Gastrocnemius medialis (tissue), 4 donors: ENCODE data around the gene TBC1D5. TPM values are rescaled to one million over a fixed set of nuclear protein-coding genes. Genes with fewer than 3 reads are reported as not detected.

ENCODE experiments used
- ATAC-seq, 2 donors: fragments of 150-250 bp; one replicate each; pipeline ENCODE4 v1.9.1; 2016
- DNase-seq, 2 donors: peaks; one replicate each; pipeline ENCODE4 v3.0.0-alpha.2; 2019
- H3K27ac ChIP-seq, 4 donors: fragments of 200-600 bp; sonication (generic); 1 replicate in 1 of 4; 2 replicates in 3 of 4; pipeline ENCODE4 v1.5.1; 2016 to 2018; ENCODE audit warnings: mild to moderate bottlenecking in 2 of 4, moderate library complexity in 1 of 4
- H3K27me3 ChIP-seq, 3 donors: fragments of 200-600 bp; sonication (generic) in 2 of 3; 1 replicate in 1 of 3; 2 replicates in 2 of 3; pipeline versions ENCODE4 v1.5.1 to v1.6.0; 2016 to 2019; ENCODE audit warnings: mild to moderate bottlenecking in 1 of 3, moderate library complexity in 1 of 3
- H3K36me3 ChIP-seq, 2 donors: fragments of 200-600 bp; sonication (generic) in 1 of 2; one replicate each; pipeline ENCODE4 v1.5.1; 2017 to 2018
- H3K4me1 ChIP-seq, 2 donors: fragments of 200-600 bp; sonication (generic) in 1 of 2; one replicate each; pipeline ENCODE4 v1.5.1; 2016 to 2017; ENCODE audit warnings: mild to moderate bottlenecking in 2 of 2
- H3K4me3 ChIP-seq, 4 donors: fragments of 200-600 bp; sonication (generic) in 3 of 4; 1 replicate in 1 of 4; 2 replicates in 3 of 4; pipeline ENCODE4 v1.5.1; 2016 to 2019; ENCODE audit warnings: mild to moderate bottlenecking in 2 of 4
- H3K9me3 ChIP-seq, 3 donors: fragments of 200-600 bp; sonication (generic) in 2 of 3; 1 replicate in 1 of 3; 2 replicates in 2 of 3; pipeline ENCODE4 v1.5.1; 2016 to 2019
- POLR2A ChIP-seq, 2 donors: fragments of 450-650 bp; IDR thresholded peaks; one replicate each; pipeline ENCODE4 v1.6.1; 2017; ENCODE audit warnings: antibody characterized with exemption in 2 of 2, mild to moderate bottlenecking in 2 of 2, moderate library complexity in 2 of 2
- in situ Hi-C, 4 donors: fragments of 200-750 bp; cut with MboI; loops; one replicate each; pipeline versions ENCODE4 v1.15.0 to v1.8.0; 2017; ENCODE audit warnings: low sequenced_read_pairs in 4 of 4
- intact Hi-C: fragments of 100-400 bp; cut with DNase I; formaldehyde crosslinking; loops from one replicate; pipeline ENCODE4 v1.15.1; 2023; ENCODE audit warnings: low total_unique reads
- total RNA-seq, 4 donors: library from RNA; depleted of rRNA; stranded (reverse); fragments of >200 nt; gene quantifications; one replicate each; pipeline versions ENCODE4 v1.1.0 to v1.2.3, GENCODE V29; 2016
- TF ChIP-seq, protein P1 (sequence below), 5 experiments: fragments of 450-650 bp in 3 of 5; fragments of 200-600 bp in 2 of 5; sonication (generic) in 2 of 5; IDR thresholded peaks in 4 of 5; conservative IDR thresholded peaks in 1 of 5; 1 replicate in 4 of 5; 2 replicates in 1 of 5; pipeline ENCODE4 v1.5.1; 2016 to 2019; ENCODE audit warnings: antibody characterized with exemption in 5 of 5, mild to moderate bottlenecking in 3 of 5, moderate library complexity in 3 of 5

Gene TBC1D5
- total RNA-seq, 4 donors from 2014 or later, result 20.3 to 34.4 (median 27.1) TPM

DNA sequence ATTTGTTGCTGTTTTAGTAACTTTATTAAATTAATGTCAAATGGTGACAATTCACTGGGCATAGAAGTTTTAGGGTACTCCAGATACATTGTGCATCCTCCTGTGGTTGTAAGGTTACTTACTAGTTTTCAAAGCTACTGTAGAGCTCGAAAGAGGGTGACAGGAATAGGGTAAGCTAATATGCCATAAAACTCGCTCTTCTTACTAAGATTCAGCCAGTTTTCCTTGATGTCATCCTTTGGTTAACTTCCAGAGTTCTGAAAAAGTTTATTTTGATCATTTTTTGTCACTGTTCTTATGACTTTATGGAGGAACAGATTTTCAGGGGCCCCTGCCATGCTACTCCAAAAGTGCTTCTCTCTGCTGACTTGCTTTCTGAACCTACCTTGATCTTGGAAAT, 522.8 kb downstream of the TBC1D5 start:
- Histone ChIP-seq H3K4me1 (no peaks in the 10 kb centered on the region), H3K27ac (no peak overlapping the region), H3K4me3 (no peak overlapping the region), H3K9me3 (no peaks in the 10 kb centered on the region), H3K27me3 (no peaks in the 10 kb centered on the region), H3K36me3 (no peaks in the 10 kb centered on the region)
- no peak for DNase-seq
- no peak for ATAC-seq
- TF ChIP-seq, protein P1, sequence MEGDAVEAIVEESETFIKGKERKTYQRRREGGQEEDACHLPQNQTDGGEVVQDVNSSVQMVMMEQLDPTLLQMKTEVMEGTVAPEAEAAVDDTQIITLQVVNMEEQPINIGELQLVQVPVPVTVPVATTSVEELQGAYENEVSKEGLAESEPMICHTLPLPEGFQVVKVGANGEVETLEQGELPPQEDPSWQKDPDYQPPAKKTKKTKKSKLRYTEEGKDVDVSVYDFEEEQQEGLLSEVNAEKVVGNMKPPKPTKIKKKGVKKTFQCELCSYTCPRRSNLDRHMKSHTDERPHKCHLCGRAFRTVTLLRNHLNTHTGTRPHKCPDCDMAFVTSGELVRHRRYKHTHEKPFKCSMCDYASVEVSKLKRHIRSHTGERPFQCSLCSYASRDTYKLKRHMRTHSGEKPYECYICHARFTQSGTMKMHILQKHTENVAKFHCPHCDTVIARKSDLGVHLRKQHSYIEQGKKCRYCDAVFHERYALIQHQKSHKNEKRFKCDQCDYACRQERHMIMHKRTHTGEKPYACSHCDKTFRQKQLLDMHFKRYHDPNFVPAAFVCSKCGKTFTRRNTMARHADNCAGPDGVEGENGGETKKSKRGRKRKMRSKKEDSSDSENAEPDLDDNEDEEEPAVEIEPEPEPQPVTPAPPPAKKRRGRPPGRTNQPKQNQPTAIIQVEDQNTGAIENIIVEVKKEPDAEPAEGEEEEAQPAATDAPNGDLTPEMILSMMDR (IDR thresholded peaks at IDR 0.05 in 4 of 5, conservative IDR thresholded peaks at IDR 0.05 in 1 of 5), result no peak
- TF ChIP-seq POLR2A (IDR thresholded peaks at IDR 0.05), result no peak
- in situ Hi-C loops (no loop called here), intact Hi-C loops (no loop called here)

DNA sequence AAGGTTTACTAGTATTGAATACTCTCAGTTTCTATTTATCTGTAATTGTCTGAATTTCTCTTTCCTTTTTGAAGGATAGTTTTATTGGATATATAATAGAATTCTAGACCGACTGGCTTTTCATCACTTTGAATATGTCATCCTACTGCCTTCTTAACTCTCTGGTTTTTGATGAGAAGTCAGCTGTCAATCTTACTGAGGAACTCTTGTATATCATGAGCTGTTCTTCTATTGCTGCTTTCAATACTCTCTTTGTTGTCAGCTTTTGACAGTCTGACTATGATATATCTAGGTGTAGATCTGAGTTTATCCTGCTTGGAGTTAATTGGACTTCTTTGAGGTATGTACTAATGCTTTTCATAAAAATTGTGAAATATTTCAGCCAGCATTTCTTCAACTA, 523.8 kb downstream of the TBC1D5 start:
- no peaks in the 10 kb centered on the region for H3K27me3 ChIP-seq
- TF ChIP-seq, protein P1 (IDR thresholded peaks at IDR 0.05 in 4 of 5, conservative IDR thresholded peaks at IDR 0.05 in 1 of 5), result no peak
- TF ChIP-seq POLR2A (IDR thresholded peaks at IDR 0.05), result no peak
- ATAC-seq, result no peak
- H3K4me1 ChIP-seq, result no peaks in the 10 kb centered on the region
- no peak overlapping the region for H3K4me3 ChIP-seq
- no peaks in the 10 kb centered on the region for H3K9me3 ChIP-seq
- DNase-seq, result no peak
- H3K27ac ChIP-seq, result no peak overlapping the region
- intact Hi-C loops (no loop called here), in situ Hi-C loops (no loop called here)
- H3K36me3 ChIP-seq, result no peaks in the 10 kb centered on the region

DNA sequence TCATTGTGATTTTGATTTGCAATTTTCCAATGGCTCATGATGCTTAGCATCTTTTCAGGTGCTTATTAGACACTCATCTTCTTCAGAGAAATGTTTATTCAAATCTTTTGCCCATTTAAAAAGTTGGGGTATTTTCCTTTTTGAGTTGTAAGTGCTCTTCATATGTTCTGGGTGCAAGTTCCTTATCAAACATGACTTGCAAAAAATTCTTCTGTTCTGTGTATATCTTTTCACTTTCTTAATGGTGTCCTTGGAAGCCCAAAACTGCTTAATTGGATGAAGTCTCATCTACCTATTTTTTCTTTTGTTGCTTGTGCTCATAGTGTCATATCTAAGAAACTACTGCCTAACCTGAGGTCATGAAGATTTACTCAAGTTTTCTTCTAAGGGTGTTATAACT, 524.8 kb downstream of the TBC1D5 start:
- H3K4me1 ChIP-seq, result no peaks in the 10 kb centered on the region
- no peak for TF ChIP-seq POLR2A (IDR thresholded peaks at IDR 0.05)
- H3K9me3 ChIP-seq, result no peaks in the 10 kb centered on the region
- DNase-seq (no peak), ATAC-seq (no peak)
- H3K36me3 ChIP-seq, result no peaks in the 10 kb centered on the region
- no peak overlapping the region for H3K4me3 ChIP-seq
- intact Hi-C loops, result no loop called here
- H3K27me3 ChIP-seq, result no peaks in the 10 kb centered on the region
- in situ Hi-C loops, result no loop called here
- H3K27ac ChIP-seq, result no peak overlapping the region

DNA sequence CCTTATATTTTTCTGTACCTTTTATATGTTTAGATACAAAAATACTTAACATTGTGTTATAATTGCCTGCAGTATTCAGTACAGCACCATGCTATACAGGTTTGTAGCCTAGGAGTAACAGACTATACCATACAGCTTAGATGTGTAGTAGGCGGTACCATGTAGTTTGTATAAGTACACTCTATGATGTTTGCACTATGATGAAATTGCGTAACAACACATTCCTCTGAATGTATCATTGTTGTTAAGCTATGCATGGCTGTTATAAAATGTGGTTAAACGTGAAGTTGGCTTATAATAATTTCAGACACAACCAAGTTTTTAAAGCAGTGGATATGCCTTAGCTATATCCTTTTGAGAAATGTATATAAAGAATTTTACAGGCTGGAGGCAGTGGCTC, 529.3 kb downstream of the TBC1D5 start:
- Histone ChIP-seq H3K4me1 (peaks cover under 1 to 2% of the 10 kb centered on the region in 2 donors), H3K27ac (no peak overlapping the region), H3K27me3 (no peaks in the 10 kb centered on the region), H3K9me3 (no peaks in the 10 kb centered on the region), H3K4me3 (no peak overlapping the region), H3K36me3 (no peaks in the 10 kb centered on the region)
- no peak for TF ChIP-seq POLR2A (IDR thresholded peaks at IDR 0.05)
- TF ChIP-seq, protein P1 (IDR thresholded peaks at IDR 0.05 in 4 of 5, conservative IDR thresholded peaks at IDR 0.05 in 1 of 5), result no peak
- ATAC-seq (no peak), DNase-seq (no peak)
- intact Hi-C loops, result no loop called here
- in situ Hi-C loops, result no loop called here

DNA sequence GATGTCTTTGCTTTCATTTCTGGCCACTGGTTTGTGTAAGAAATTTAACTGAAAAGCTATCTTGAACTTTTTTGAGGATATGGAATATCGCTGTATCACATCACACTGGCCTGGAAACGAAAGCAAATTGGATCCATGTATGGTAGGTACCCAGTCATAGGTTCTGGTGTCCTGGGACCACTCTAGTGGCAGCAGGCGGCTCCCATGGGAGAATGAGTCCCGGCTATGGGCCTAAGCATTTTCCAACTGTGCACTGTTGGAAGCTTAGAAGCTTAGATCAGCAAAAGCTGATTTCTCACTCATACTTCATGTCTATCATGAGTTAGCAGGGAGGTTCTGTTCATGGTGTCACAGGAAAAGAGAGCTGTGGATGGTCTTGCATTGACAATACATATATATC, 534.5 kb downstream of the TBC1D5 start:
- in situ Hi-C loops, result no loop called here
- no peak for TF ChIP-seq POLR2A (IDR thresholded peaks at IDR 0.05)
- intact Hi-C loops, result no loop called here
- Histone ChIP-seq H3K4me3 (no peak overlapping the region), H3K4me1 (peaks cover 12 to 14% of the 10 kb centered on the region in 2 donors), H3K9me3 (no peaks in the 10 kb centered on the region), H3K27ac (no peak overlapping the region), H3K36me3 (no peaks in the 10 kb centered on the region), H3K27me3 (no peaks in the 10 kb centered on the region)
- no peak for ATAC-seq
- no peak for DNase-seq

DNA sequence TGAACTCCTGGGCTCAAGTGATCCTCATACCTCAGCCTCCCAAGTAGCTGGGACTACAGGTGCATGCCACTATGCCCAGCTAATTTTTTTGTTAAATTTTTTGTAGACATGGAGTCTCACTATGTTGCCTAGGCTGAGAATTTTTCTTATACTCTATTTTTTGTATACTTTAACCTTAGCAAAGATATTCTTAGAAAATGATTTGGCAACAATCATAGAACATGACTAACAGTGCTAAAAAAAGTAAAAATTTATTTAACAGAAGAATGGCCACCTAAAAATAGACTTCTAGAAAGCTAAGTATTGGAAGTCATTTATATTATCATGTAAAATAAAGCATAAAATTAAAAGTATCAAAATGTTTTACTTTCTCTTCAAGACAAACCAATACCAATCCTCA, 535.4 kb downstream of the TBC1D5 start:
- DNase-seq (no peak), ATAC-seq (no peak)
- H3K27ac ChIP-seq, result no peak overlapping the region
- H3K4me1 ChIP-seq, result peaks cover 12 to 14% of the 10 kb centered on the region in 2 donors
- no peaks in the 10 kb centered on the region for H3K27me3 ChIP-seq
- intact Hi-C loops, result no loop called here
- no peak overlapping the region for H3K4me3 ChIP-seq
- no peaks in the 10 kb centered on the region for H3K9me3 ChIP-seq
- in situ Hi-C loops, result no loop called here
- no peaks in the 10 kb centered on the region for H3K36me3 ChIP-seq
- TF ChIP-seq POLR2A (IDR thresholded peaks at IDR 0.05), result no peak
- TF ChIP-seq, protein P1 (IDR thresholded peaks at IDR 0.05 in 4 of 5, conservative IDR thresholded peaks at IDR 0.05 in 1 of 5), result no peak
